Occipital lobe (tissue), 3 donors: ENCODE data around the gene FAM222B. TPM values are rescaled to one million over a fixed set of nuclear protein-coding genes. Genes with fewer than 3 reads are reported as not detected.

Experiments
- DNase-seq: peaks from one replicate; lab custom pipeline; 2025; lab: John Stamatoyannopoulos, UW
- small RNA-seq: library from RNA; depleted of rRNA; stranded (forward); fragments of <200 nt; gene quantifications from one replicate; pipeline ENCODE3, GENCODE V24; 2014
- total RNA-seq: library from RNA; depleted of rRNA; stranded (reverse); fragments of >200 nt; gene quantifications from one replicate; pipeline ENCODE4 v1.2.3, GENCODE V29; 2014

Gene FAM222B
- total RNA-seq, 1 donor from 2014 or later, result 2.7 TPM

- no peak for DNase-seq
These were observed 128.3 kb downstream of the FAM222B start for GRCh38 chr17:28714281-28714680.

- DNase-seq, result no peak
These were observed 129.7 kb downstream of the FAM222B start for GRCh38 chr17:28712705-28713415.

GRCh38 chr17:28712032-28712704, 130.4 kb downstream of the FAM222B start:
- no peak for DNase-seq

- DNase-seq, result no peak
These were observed 130.9 kb downstream of the FAM222B start, which contains the start of gene PROCA1 for GRCh38 chr17:28711723-28712031. Gene PROCA1, minus strand, starts transcription at chr17:28711888. Its CDS starts 228 bp downstream, at chr17:28711660.

GRCh38 chr17:28710861-28711722, 131.5 kb downstream of the FAM222B start:
- peak; percentile 81 for DNase-seq

GRCh38 chr17:28707339-28707720, 135.3 kb downstream of the FAM222B start:
- no peak for DNase-seq

GRCh38 chr17:28706471-28707338, 135.9 kb downstream of the FAM222B start:
- no peak for DNase-seq

Small RNA genes within 50 kb of the gene (small RNA-seq; reads per million reads assigned to genes)
- gene RF00019, result not detected
- not detected for gene SNORD42A
- not detected for gene SNORD42B
- gene SNORD4A, result not detected
- not detected for gene SNORD4B

Other genes starting within 250 kb of the FAM222B start
- 4.7 TPM for gene SPAG5, start 243.8 kb downstream of the FAM222B start, total RNA-seq
- 16.5 TPM for gene RSKR, start 228.6 kb downstream of the FAM222B start, total RNA-seq
- 83.8 TPM for gene BLTP2, start 197.6 kb downstream of the FAM222B start, total RNA-seq
- 33.5 TPM for gene SDF2, start 180.9 kb downstream of the FAM222B start, total RNA-seq
- gene SUPT6H, start 180.6 kb downstream of the FAM222B start, total RNA-seq, result 32.3 TPM
- gene PROCA1, start 130.9 kb downstream of the FAM222B start, total RNA-seq, result 3.3 TPM
- gene RAB34, start 124.9 kb downstream of the FAM222B start, total RNA-seq, result 10.6 TPM
- 414 TPM for gene RPL23A, start 122.8 kb downstream of the FAM222B start, total RNA-seq
- gene TLCD1, start 116.6 kb downstream of the FAM222B start, total RNA-seq, result not detected
- gene NEK8, start 114.0 kb downstream of the FAM222B start, total RNA-seq, result 0.62 TPM
- gene TRAF4, start 98.8 kb downstream of the FAM222B start, total RNA-seq, result 35.6 TPM
- 21.8 TPM for gene ERAL1, start 12.2 kb upstream of the FAM222B start, total RNA-seq
- gene FLOT2, start 54.9 kb upstream of the FAM222B start, total RNA-seq, result 20.0 TPM
- 27.1 TPM for gene DHRS13, start 60.3 kb upstream of the FAM222B start, total RNA-seq
- gene PHF12, start 108.7 kb upstream of the FAM222B start, total RNA-seq, result 44.8 TPM
- 36.2 TPM for gene SEZ6, start 163.2 kb upstream of the FAM222B start, total RNA-seq
- 4.1 TPM for gene PIPOX, start 200.4 kb upstream of the FAM222B start, total RNA-seq